T-helper 1 cell (primary cell): ENCODE measurements around the gene HAND1.

Experiments
- DNase-seq, 5 donors: peaks; one replicate each; pipeline ENCODE4 v3.0.0-alpha.2; 2012 to 2020

Gene HAND1

DNA sequence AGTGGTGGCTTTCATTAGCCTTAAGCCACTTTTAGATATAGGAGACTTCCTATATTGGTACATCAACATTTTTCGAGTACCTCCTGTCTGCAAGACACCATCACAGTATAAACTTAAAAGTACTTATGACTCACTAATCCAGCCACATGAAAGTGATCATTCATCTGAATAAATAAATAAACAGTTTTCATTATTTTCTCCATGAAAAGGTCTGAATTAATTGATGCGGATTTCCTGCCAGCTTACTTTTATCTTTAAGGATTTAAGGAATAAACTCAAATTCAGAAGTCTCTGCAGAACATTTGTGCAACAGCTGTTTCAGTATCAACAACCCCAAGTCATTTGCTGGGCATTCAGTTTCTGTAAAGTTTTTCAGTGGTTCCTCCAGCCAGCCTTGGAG is 28.2 kb downstream of the HAND1 start:
- DNase-seq = no peak

DNA sequence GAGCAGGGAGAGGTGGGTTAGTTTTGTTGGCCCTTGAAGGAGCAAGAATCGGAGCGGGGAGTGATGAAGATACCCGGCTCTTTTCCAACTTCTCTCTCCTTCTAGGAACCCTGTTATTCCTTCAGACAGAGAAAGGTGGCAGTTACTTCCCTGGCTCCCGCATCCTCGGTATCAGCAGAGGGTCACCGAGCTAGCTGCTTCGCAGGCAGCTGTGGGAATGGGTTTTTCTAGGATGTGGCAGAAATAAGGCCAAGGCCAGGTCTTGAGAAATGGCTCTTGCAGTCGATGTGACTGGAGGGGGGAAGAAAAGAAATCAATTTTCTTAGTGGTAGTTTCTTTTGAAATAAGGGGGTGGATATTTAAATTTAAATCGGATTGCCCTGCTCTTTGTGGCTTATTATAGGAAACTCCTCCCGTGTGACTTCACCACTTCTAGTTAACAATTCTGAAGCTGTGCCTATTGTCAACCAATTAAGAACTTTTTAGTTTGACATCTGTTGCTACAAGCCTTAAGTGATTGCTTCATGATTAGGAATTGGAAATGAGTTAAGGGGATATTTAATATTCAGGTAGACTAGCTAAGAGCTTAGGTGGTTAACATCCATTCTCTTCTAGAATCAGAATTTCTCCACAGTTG is 30.8 kb downstream of the HAND1 start:
- peak in 1 of 5 donors; percentile 8 for DNase-seq

DNA sequence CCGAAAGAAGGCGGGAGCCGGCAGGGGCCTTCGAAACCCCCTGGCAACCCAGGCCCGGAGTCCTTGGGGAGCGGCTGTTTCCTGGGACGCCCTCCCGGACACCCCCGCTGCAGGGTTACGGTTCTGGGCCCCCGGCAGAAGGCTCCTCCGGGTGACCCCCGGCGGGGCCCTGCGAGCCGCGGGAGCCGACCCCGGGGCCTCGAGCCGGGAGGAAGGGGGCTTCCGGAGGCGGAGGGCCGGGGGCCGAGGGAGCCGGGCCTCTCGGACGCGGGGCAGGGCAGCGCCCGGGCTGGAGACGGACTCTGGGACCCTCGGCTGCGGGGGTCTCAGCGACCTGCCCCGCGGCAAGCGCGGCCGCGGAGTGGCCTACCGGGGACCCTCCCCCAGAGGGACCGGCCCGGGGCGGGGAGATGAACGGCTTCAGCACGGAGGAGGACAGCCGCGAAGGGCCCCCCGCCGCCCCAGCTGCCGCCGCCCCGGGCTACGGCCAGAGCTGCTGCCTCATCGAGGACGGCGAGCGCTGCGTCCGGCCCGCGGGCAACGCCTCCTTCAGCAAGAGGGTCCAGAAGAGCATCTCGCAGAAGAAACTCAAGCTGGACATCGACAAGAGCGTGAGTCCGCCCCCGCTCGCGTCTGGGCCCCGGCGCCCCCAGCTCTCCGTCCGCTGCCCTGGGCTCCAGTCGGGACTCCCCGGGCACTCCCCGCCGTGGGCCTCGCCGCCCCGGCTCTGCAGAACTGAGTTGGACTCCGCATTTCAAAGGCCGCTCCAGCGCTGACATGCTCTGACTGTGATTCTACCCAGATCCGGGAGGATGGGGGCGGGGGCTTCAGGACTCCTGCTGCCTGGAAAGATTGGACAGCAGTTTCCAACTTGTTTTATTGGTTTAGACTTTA is 31.6 kb downstream of the HAND1 start:
- peak; percentile 12 to 40 (median 30) for DNase-seq

DNA sequence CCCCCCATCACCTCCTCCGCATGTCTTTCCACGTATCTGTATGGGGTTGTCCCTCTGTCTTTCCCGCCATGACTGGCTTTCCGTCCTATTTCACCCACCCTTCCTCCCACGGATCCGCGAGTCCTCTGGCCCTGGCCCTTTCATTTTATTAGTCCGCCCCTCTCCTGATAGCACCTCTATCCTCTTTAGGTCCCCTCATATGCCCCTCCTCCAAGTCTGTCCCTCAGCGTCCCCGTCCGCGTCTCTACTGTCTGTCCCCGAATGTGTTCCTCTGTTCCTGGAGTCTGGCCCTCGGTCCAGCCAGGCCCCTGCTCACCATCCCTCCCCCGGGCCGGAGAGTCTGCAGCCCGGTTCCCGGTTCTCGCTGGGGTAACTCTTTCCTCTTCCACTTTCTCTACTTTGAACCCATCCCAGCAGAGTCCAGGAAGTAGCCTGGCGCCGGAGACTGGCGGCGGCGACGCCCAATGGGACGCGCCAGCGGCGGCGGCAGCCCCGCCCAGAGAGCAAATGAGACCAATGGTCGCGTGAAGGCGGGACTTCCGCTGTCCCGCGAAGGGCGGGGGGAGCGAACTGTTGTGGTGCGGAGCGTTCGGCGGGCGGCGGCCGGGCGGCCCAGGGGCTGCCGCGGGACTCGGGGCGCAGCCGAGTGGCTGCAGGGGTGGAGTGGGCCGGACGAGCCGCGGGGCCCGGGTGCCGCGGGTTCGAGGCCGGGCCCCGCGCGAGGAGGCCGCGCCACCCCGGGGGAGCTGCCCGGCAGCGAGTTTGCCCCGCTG is 32.4 kb downstream of the HAND1 start, which contains the start of gene SAP30L:
SAP30L (plus strand) TSS at position 576 of the 773 bp plus-strand sequence. CDS start 608 bp downstream, outside the sequence.
- DNase-seq = peak; percentile 86 to 95 (median 91)

DNA sequence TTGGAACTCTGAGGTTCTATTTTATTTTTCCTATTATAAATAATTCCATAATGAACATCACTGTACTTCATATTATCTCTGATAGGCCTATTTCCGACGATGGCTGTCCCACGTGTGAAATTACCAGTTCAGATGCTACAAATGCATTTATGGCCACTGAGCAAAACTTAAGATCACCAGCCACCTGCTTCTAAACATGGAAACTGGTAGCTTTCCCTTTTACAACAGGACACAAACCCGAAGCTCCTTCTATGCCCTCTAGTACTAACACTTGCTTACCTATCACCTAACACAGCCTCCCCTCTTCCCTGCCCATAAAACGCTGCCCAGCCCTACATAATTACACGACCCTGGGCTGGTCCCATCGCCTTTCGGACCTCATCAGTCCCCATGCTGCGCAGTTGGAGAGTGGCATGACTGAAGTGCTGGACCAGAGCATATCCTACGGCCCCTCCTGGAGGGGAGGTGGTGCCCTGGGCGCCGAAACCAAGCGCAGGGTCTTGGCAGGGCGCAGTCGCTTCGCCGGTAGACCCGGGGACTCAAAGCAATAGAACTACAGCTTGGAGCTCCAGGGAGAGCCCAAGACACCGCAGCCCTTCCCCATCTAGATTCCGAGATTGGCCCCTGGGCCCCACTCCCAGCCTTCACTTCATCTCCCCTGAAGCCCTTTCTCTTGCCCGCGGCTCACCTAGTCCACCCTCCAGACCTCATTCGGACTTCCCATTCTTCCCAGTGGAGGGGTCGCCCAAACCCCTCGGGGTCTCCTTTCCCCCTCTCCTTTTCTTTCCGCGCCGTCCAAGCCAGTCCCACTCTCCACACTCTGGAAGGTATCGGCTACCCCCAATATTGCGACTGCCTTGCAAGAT is 33.2 kb downstream of the HAND1 start:
- peak in 2 of 5 donors; percentile 2 to 14 for DNase-seq

DNA sequence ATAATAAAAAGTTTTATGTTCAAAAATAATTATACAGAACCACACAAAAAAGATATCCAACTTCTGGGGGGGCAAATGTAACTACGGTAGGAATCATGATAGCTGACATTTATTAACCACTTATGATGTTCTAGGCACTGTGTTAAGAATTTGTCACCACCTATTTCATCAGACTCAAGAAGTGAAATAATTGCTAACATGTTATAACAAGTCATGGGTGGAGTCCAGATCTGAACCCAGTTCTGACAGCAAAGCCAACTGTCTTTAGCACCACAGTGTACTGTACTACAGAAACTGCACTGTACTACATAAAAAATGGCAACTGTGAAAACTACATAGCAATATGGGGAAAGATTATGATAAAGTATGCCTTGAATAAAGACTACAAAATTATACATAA is 35.2 kb downstream of the HAND1 start:
- no peak for DNase-seq

DNA sequence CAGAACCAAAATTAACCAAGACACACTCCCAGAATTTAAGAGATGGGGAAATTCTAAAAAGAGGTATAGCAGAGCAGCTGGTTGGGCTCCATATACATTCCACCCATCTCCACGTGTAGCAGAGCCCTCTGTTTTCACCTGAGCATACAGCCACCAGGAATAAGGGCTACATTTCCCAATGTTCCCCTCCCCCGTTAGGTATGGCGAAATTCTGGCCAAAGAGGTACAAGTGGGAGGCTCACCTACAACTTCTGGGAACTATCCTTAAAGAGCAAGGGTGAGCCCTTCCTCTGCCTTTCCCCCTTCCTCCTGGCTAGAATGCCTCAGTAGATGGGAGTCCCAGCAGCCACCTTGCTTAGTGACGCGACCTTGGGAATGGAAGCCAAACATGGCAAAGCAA is 37.5 kb downstream of the HAND1 start:
- no peak for DNase-seq

DNA sequence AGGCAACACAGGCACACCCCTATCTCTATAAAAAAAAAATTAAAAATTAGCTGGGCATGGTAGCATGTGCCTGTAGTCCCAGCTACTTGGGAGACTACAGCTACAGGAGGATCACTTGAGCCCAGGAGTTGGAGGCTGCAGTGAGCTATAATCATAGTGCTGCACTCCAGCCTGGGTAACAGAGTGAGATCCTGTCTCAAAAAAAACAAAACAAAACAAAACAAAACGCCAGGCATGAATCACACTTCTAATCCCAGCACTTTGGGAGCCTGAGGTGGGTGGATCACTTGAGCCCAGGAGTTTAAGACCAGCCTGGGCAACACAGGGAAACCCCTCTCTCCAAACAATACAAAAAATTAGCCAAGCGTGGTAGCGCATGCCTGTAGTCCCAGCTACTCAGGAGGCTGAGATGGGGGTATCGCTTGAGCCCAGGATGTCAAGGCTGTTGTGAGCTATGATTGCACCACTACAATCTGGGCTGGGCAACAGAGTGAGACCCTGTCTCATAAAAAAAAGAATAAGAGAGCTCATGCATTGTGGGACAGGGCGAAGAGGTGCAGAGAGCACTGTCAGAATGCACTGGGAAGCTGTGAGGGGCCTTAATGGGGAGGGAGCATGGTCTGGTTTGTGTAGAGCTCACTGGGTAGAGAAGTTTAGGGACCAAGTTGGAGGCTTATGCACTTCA is 40.6 kb downstream of the HAND1 start:
- DNase-seq = no peak

DNA sequence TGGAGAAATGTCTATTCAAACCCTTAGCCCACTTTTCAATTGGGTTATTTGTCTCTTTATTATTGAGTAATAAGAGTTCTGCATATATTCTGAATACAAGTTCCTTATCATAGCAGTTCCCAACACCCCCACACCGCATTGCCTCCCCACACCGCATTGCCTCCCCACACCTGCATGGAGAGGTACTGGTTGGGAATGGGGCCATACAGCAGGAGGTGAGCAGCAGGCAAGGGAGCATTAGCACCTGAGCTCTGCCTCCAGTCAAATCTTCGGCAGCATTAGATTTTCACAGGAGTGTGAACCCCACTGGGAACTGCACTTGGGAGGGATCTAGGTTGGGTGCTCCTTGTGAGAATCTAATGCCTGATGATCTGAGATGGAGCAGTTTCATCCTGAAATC is 42.8 kb downstream of the HAND1 start:
- DNase-seq = no peak

DNA sequence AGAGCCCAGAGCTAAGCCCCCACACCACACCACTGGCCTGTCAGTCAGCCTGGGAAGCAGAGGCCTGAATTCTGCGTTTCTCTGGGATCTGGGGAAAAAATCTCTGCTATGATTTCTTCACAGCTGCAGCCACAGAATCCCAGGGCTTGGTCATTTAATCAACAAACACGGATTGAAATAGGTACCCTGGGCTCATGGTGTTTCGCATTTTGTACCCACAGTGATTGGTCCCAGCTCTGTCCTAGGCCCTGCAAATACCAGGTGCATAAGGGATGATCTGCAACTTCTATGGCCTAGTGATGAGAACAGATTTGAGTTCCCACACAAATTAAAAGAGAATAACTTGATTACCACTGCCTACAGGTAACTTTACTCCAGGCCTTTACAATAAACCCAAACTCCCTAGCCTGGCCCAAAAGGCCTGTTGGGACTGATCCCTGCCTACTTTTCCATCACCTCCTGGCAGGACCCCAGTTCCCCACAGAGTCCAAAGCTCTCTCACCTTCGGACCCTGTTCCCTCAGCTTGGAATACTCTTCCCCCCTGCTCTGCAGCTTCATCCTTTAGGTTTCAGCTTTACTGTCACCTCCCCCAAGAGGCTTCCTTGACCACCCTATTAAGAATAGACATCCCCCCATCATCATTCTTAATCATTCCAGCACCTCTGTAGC is 46.9 kb downstream of the HAND1 start:
- no peak for DNase-seq

DNA sequence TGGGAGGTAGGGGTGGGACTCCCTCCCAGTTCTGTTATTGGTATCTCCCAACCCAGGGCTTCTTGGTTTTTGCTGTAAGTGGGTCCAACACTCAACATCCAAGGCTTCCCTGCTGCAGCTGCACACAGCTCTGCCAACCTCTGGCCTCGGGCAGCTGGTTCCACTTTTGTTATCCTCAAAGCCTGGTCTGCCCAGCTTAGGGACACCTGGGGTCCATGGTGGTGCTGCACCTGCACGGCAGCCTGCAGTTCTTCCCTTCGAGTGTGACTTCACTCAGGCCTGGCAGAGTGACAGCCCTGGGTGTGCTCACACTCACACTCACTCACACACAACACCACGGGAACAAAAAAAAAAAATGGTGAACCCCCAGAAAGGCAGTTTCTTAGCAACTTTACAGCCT is 47.6 kb downstream of the HAND1 start:
- DNase-seq = no peak

DNA sequence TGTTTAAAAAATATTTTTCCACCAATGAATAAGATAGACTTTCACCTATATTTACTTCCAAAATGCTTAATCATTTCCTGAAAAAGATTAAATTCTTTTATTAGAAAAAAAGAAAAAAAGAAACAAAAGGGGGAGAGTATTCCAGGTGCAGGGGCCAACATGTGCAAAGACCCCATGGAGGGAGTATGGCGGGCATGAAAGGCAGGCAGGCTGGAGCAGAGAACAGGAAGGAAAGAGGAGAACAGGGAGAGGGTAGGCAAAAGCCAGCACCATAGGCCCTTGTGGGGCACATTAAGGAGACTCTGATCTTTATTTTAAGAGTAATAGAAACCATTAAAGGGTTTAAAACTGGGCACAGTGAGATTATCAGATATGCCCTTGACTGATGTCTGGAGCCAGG is 48.7 kb downstream of the HAND1 start:
- DNase-seq = no peak

DNA sequence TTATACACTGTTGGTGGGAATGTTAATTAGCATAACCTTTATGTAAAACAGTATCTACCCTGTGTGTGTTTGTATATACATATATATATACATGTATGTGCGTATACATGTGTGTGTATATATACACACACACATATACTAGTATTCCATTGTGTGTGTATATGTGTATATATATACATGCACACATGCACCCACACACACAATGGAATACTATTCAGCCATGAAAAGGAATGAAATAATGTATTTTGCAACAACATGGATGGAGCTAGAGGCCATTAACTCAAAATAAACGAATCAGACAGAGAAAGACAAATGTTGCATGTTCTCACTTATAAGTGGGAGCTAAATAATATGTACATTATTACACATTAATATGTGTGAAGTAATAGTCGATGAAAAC is 49.8 kb downstream of the HAND1 start:
- DNase-seq = no peak
